ENCODE data around the gene GRIP2. TPM values are rescaled to one million over a fixed set of nuclear protein-coding genes. Genes with fewer than 3 reads are reported as not detected.

The GRIP2 gene
- total RNA-seq, 1 donor from 2014 or later: not detected

GRCh38 chr3:14507305-14507741 lies 32.8 kb downstream of the GRIP2 start:
- TF ChIP-seq, protein P1, sequence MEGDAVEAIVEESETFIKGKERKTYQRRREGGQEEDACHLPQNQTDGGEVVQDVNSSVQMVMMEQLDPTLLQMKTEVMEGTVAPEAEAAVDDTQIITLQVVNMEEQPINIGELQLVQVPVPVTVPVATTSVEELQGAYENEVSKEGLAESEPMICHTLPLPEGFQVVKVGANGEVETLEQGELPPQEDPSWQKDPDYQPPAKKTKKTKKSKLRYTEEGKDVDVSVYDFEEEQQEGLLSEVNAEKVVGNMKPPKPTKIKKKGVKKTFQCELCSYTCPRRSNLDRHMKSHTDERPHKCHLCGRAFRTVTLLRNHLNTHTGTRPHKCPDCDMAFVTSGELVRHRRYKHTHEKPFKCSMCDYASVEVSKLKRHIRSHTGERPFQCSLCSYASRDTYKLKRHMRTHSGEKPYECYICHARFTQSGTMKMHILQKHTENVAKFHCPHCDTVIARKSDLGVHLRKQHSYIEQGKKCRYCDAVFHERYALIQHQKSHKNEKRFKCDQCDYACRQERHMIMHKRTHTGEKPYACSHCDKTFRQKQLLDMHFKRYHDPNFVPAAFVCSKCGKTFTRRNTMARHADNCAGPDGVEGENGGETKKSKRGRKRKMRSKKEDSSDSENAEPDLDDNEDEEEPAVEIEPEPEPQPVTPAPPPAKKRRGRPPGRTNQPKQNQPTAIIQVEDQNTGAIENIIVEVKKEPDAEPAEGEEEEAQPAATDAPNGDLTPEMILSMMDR (conservative IDR thresholded peaks at IDR 0.05; ENCODE audit: low read depth, low read length): no peak
- H3K4me3 ChIP-seq (ENCODE audit: low read depth, low read length): no peak overlapping the region
- no peak for DNase-seq (ENCODE audit: low read depth)

- TF ChIP-seq, protein P1 (conservative IDR thresholded peaks at IDR 0.05; ENCODE audit: low read depth, low read length): no peak
- no peak overlapping the region for H3K4me3 ChIP-seq (ENCODE audit: low read depth, low read length)
- DNase-seq (ENCODE audit: low read depth): no peak
Measured at GRCh38 chr3:14506626-14507304, 33.4 kb downstream of the GRIP2 start.

DNA sequence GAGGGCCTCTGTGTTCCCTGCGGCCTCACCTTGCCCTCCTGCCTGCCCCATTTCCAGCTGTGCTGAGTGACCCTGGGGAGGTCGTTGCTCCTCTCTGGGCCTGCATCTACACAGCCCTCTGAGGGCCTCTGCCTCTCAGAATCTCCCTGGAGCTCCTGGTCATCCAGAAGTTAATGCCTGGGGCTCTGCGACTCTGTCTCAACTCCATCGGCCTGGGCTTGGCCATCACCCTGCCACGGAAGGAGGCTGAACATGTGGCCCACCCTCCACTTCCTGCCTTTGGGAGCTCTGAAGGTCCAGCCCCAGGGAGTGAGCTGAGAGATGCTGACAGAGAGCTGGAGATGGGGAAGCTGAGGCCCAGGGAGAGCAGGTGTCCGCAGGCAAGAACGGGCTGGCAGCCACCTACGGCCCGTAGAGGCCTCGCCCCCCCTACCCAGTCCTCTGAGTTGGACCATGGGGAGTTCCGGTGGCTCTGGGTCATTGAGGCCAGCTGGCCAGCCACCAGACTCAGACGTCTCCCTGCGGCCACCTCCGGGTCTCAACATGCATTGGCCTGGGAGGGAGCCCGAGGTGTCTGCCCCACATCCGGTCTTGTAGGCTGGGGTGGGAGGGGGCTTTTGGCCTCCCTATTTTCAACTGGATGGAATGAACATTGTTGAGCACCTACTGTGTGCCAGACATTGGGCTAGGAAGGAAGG lies 34.2 kb downstream of the GRIP2 start:
- TF ChIP-seq, protein P1 (conservative IDR thresholded peaks at IDR 0.05; ENCODE audit: low read depth, low read length): no peak
- DNase-seq (ENCODE audit: low read depth): no peak
- H3K4me3 ChIP-seq (ENCODE audit: low read depth, low read length): no peak overlapping the region

GRCh38 chr3:14505001-14505802 lies 34.9 kb downstream of the GRIP2 start:
- DNase-seq (ENCODE audit: low read depth): no peak
- H3K4me3 ChIP-seq (ENCODE audit: low read depth, low read length): no peak overlapping the region
- TF ChIP-seq, protein P1 (conservative IDR thresholded peaks at IDR 0.05; ENCODE audit: low read depth, low read length): no peak

DNA sequence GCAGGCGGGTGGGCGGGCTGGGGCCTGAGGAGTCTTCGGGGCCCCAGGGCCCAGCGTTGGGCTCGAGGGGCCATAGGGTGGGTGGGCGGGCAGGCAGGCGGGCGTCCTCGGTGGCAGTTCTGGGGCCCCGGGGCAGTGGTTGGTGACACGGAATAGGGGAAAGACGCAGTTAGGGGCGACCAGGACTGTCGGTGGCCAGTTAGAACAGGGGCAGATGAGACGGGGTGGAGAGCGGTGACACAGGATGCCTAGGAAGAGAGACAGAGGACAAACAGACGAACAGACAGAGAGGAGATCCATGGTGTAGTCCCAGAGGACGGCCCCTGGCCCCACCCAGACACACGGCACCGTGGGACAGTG lies 36.5 kb downstream of the GRIP2 start:
- no peak overlapping the region for H3K4me3 ChIP-seq (ENCODE audit: low read depth, low read length)
- TF ChIP-seq, protein P1 (conservative IDR thresholded peaks at IDR 0.05; ENCODE audit: low read depth, low read length): no peak
- DNase-seq (ENCODE audit: low read depth): no peak

DNA sequence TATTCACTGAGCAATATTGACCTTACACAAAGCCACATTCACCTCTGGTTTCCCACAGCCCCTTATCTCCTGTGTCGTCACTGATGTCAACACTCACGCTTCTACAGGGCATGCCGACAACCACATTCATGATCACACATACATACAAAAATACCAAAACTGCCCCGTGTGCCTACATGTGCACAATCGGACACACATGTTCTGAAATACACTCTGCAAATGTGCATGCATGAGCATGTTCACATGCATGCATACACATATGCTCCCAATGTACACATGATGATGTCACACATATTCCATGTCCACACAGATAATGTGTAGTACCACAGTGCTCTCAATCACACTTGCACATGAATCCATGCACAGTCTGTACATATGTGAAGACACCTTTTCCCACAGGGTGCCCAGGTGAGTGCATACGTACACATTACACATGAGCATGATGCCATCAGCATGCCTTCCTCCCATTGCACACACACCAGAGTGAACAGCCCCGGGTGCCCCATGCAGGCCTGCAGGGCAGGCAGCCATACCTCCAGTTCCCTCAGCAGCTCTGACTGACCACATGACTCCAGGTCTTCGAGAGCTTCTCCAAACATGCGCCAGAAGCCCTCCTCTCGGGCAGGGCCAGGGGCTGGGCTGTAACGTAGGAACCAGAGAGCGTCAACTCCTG lies 37.0 kb downstream of the GRIP2 start:
- DNase-seq (ENCODE audit: low read depth): no peak
- TF ChIP-seq, protein P1 (conservative IDR thresholded peaks at IDR 0.05; ENCODE audit: low read depth, low read length): no peak
- H3K4me3 ChIP-seq (ENCODE audit: low read depth, low read length): no peak overlapping the region

Measured in epithelial cell of proximal tubule (primary cell).